Bone marrow (tissue), 2 donors: ENCODE data around the gene GNE.
A peak's percentile ranks its signal among the peaks of the same experiment; 100 is the strongest.
"Not testable (repeated sequence)": the region's sequence is repeated elsewhere in the genome, so short reads cannot be mapped to it uniquely, and the experiment has no call there.

Experiments used
- DNase-seq, 2 donors: peaks; one replicate each; lab custom pipeline; 2025; lab: John Stamatoyannopoulos, UW

GNE gene

DNA sequence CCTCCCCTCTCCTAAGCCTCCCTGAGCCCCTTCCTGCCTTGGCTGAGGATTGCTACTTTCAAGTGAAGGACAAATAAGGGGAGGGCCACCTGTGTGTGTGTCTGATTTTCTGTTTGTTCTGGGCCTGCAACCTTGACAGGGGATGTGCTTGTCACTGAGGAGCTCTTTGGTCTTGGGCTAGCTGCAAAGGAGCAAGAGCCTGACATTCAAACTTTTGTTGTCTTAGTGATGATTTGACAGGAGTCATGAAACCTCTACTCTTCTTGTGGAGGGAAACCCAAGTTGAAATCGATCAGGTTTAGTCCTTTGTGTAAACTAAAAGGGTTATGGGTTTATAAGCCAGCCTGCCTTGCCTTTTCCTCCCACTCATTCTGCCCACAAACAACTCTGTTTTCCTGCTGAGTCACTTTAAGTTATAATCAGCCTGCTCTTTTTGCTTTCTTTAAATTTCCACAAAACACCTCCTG is 50.7 kb downstream of the GNE start:
- no peak for DNase-seq

DNA sequence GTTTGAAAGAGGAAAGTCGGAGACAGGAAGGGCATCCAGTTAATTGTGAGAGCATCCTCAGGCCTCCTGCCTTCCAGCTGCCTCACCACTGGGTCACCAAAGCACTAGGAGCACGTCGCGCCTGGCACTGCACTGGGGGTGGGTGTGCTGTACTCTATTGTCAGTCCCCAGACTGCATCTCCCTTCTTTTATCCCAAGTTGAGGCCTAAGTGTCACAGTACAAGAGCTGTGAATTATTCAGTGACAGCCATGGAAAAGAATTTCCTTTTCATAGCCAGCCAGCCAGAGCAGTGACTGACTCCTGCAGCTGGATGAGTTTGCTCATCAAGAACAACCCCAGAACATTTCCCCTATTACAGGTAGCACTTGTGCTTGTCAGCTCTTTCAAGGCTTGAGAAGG is 51.2 kb downstream of the GNE start:
- DNase-seq: no peak

DNA sequence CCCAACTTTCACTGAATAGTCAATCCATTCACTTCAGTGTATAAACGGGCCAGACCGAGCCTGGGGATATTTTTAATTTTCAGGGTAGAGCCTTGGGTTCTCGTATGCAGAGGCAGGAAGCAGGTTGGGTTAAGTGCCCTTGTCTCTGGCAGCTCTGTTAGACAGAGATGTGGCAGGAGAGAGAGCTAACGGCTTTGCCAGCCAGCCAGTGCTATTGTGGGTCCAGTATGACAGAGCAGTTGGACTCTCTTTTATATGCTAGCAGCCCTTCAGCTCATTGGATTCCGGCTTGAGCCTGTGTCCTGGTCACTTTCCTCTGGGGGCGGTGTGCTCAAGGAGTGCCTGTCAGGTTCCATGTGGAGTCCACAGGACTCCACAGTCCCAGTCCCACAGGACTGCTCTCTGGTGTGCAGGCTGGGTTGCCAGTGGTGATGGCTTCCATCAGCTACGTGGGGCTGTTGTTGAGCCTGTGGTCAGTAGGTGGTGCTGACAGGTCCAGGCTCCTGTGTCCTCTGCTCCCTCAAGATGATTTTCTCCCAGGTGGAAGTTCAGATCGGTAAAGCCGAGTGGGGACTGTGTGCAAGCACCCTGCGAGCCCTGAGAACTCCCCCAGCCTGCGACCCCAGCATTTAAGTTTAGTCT is 53.2 kb downstream of the GNE start:
- no peak for DNase-seq

DNA sequence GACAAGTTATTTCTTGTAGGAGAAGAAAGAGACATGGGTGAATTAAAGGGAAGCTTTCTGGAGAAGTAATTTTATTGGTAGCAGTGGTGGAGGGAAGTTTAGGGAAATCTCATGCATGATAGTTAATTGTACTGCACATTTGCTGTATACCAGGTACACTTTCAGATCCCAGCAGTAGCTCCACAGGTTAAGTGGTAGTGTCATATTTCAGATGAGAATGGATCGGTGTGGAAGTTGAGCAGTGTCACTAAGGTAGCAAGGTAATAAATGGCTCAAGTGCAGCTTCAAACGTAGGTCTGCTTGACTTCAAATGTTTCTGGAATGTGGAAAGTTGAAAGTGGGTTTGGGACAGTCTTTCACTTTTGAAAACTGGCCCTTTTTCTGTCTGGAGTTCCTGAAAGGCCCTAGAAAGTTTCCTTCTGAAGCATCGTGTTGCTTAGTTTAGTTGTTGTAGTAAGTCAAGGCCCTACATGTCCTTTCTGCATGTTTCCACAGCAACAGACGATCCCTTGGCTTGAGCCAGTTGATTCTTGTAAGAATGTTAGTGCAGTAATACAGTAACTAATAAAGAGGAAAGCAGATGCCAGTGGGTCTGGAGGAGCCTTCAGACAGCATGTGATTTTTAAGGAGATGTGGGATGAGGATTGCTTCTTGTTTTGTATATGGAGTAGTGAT is 63.8 kb downstream of the GNE start:
- no peak for DNase-seq

DNA sequence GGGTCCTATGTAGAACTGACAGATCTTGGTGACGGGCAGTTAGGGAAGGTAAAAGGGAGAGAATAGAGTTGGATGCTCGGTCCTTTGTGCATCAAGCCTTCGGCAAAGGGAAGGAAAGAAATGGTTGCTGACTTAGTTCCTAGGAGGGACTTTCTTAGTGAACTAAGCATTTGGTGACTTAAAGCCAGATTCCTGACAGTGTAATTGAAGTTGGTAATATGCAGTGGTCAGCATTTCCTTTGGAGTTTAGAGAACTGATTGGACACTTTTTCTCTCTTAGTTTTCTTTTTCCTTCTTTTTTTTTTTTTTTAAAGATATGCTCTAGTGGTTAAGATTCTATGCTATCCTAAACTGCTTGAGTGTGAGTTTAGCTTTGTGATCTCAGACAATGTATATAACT is 65.2 kb downstream of the GNE start:
- no peak for DNase-seq

DNA sequence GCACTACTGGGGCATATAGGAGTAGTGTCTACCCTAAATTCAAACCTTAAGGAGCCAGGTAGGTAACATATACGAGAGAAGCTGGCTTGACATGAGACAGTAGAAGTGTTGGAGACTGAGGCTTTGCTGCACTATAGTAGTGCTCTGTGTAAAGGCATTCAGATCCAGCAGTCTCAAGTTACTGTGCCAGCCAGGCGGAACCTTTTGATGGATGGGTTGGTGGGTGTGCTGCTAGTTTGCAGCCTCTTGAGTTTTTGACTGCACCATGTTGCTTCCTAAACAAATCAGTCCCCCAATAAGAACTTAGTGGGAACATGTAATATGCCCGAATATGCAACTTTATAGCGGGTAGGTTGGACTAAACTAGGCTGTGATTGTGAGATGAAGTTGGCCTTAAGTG is 66.1 kb downstream of the GNE start:
- DNase-seq: no peak

DNA sequence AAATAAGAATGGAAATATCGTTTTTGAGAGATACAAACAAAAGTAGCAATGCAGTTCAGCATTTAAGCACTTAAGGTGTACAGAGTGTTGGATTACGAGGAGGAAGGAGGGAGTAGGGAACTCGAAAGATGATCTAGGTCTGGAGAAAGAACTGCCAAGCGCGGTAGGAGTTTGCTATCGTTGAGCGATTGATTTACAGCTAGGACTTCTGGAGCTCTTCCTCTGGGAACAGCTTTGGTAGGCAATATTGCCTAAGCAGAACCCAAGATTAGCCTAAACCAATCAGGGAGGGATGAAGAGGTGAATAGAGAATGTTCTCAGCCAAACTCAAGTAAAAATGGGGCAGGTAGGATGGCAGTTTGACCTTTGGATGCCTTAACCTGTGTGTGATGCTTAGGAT is 66.6 kb downstream of the GNE start:
- no peak for DNase-seq

DNA sequence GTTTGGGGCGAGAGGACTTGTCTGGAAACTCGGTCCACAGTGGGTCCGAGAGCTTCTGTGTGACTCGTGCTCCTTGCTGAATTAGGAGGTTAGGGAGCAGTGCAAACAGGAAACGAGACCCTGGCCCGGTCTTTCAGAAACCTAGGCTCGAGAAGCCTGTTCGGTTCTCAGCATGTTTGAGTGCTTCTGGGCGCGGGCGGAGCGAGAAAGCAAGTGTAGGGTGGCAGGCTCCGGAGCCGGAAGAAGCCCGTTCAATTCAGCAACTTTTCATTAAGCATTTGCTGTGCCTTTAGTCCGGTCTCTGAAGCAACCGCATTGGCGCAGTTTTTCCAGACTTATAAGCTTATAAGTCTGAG is 67.0 kb downstream of the GNE start:
- peak in 1 of 2 donors; percentile 59 for DNase-seq

DNA sequence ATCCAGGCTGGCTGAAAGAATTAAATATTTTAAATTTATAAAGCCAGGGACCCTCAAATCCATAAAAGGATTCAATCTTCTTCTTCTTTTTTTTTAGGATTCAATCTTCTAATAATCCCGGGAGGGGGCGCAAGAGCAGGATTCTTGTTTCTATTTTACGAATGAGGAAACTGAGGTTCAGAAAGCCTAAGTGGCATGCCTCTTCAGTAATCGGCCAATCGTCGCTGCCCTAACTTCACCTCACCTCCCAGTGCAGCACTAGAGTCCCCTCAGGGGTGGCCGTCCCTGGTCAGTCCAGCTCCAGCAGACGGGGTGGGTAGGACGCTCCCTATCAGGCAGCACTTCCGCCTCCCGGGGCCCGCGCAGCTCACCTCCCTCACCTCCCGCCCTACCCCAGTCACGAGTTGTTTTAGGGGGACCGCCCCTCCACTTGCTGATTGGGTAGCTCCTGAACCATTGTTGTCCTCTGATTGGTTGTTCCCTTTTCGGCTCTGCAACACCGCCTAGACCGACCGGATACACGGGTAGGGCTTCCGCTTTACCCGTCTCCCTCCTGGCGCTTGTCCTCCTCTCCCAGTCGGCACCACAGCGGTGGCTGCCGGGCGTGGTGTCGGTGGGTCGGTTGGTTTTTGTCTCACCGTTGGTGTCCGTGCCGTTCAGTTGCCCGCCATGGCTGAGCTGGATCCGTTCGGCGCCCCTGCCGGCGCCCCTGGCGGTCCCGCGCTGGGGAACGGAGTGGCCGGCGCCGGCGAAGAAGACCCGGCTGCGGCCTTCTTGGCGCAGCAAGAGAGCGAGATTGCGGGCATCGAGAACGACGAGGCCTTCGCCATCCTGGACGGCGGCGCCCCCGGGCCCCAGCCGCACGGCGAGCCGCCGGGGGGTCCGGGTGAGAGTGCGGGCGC is 67.6 kb downstream of the GNE start, which contains the start of gene CLTA:
Gene CLTA, plus strand, starts transcription at position 534 of the 902 bp plus-strand sequence. Its CDS starts 136 bp downstream, at position 670.
- DNase-seq: peak; percentile 94 to 99

DNA sequence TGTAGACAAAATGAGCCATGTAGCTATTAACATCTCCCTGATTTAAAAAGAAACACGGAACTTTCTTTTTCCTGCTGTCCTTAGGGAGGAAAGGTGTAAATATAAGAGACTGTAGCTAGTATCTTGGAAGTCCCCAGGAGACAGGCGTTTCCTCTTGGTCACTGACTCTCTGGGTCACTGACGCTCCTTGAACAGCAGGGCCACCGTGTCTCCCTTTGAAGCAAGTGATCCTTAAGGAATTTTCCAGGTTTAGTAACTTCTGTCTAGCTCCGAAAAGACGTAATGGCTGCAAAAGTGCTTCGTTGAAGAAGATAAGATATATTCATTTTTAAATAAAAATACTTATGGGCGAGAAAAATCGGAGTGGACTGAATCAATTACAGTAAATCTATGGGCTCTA is 68.3 kb downstream of the GNE start:
- no peak for DNase-seq

DNA sequence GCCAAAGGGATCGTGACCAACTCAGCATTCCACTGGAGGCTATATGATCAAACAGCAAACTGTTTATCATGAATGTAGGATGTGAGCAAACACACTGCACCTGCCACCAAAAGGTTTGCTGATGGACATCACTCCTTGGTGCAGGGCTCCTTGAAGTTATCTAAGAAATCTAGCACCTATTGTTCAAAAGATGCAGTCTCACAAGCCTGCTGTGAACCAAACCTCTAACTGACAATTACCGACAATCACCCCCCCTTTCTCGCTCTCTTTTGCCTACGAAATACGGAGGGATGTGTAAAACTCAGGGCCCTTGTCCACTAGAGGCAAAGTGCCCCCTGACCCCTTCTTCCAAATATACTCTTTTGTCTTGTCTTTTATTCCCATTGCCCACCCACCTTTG is 70.0 kb downstream of the GNE start:
- no peak for DNase-seq

DNA sequence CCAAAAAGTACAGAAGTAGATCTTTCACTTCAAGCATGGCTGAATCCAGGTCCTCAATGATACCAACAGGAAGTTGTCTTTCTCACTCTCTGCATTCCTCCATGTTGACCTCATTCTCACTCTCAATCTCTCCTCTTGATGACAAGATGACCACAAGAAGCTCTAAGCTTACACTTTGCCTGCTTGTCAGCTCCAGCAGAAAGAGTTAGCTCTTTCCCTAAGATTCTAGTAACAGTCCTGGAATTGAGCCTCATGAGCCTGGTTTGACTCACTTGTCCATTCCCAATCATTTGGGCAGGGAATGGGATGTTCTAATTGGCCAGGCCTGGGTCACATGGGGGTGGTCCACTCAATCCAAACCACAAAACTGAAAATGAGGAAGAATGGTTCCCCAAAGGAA is 70.8 kb downstream of the GNE start:
- DNase-seq: no peak

DNA sequence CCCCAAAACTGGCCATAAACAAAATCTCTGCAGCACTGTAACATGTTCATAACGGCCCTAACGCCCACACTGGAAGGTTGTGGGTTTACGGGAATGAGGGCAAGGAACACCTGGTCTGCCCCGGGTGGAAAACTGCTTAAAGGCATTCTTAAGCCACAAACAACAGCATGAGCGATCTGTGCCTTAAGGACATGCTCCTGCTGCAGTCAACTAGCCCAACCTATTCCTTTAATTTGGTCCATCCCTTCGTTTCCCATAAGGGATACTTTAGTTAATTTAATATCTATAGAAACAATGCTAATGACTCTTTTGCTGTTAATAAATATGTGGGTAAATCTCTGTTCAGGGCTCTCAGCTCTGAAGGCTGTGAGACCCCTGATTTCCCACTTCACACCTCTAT is 78.0 kb downstream of the GNE start:
- DNase-seq: not testable (repeated sequence)

DNA sequence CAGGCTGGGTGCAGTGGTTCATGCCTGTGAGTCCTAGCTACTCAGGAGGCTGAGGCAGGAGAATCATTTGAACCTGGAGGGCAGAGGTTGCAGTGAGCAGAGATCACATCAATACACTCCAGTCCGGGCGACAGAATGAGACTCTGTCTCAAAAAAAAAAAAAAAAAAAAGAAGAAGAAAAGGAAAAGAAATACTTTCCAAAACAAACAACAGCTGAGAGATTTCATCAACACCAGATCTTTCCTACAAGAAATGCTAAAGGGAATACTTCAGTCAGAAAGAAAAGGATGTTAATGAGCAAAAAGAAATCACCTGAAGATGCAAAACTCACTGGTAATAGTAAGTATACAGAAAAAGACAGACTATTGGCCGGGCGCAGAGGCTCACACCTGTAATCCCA is 80.7 kb downstream of the GNE start:
- DNase-seq: no peak

DNA sequence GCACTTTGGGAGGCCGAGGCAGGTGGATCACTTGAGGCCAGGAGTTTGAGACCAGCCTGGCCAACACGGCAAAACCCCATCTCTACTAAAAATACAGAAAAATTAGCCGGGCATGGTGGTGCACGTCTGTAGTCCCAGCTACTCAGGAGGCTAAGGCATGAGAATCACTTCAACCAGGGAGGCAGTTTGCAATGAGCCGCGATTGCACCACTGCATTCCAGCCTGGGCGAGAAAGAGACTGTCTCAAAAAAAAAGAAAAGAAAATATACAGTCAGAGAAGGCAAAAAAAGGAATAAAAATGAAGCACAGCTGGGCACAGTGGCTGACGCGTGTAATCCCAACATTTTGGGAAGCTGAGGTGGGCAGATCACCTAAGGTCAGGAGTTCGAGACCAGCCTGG is 81.8 kb downstream of the GNE start:
- DNase-seq: not testable (repeated sequence)

DNA sequence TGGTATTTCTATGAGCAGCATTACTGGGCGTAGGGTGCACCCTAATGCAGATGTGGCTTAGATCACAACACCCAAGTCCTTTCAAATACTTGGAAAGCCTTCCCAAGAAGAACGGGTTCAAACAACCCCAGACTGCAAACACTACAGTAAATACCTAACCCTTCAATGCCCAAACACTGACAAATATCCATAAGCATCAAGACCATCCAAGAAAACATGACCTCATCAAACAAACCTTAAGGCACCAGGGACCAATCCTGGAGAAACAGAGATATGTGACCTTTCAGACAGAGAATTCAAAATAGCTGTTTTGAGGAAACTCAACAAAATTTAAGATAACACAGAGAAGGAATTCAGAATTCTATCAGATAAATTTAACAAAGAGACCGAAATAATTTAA is 83.0 kb downstream of the GNE start:
- DNase-seq: not testable (repeated sequence)

DNA sequence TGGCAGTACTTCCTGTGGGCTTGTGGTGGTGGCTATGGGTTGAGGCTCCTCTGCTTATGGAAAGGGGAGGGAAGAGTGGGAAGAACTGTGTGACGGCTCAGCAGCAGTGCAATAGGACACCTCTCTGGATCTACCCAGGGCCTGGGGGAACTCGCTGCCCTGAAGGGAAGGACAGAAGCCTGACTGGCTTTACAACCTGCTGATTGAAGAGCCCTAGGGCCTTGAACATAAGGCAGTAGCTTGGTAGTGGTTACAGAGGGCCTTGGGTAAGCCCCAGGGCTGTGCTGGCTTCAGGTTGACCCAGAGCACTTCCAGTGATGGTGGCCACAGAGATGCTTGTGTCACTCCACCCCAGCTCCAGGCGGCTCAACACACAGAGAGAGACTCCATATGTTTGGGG is 83.5 kb downstream of the GNE start:
- DNase-seq: no peak

DNA sequence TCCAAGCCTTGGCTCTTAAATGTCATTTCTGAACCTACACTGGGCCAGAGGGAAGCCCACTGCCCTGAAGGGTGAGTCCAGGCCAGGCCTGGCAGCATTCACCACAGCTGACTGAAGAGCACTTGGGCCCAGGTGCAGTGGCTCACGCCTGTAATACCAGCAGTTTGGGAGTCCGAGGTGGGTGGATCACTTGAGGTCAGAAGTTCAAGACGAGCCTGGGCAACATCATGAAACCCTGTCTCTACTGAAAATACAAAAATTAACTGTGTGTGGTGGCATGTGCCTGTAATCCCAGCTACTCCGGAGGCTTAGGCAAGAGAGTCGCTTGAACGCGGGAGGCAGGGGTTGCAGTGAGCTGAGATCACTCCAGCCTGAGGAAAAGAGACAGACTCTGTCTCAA is 84.0 kb downstream of the GNE start:
- no peak for DNase-seq

DNA sequence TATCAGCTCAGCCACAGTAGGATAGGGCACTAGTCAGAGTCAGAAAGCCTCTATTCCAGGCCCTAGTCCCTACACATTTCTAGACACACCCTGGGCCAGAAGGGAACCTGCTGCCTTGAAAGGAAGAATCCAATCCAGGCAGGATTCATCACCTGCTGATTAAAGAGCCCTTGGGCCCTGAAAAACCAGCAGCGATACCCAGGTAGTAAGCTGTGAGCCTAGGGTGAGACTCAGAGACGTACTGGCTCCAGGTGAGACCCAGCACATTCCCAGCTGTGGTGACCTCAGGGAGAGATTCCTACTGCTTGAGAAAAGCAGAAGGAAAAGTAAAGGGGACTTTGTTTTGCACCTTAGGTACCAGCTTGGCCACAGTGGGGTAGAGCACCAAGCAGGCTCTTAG is 84.4 kb downstream of the GNE start:
- DNase-seq: no peak

DNA sequence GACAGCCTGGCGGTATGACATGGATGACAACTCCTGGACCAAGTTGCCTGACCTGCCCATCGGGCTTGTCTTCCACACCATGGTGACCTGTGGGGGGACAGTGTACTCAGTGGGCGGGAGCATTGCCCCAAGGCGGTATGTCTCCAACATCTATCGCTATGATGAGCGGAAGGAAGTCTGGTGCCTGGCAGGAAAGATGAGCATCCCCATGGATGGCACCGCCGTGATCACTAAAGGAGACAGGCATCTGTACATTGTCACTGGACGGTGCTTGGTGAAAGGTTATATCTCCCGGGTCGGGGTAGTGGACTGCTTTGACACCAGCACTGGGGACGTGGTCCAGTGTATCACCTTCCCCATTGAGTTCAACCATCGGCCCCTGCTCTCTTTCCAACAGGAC is 87.7 kb downstream of the GNE start:
- DNase-seq: no peak

DNA sequence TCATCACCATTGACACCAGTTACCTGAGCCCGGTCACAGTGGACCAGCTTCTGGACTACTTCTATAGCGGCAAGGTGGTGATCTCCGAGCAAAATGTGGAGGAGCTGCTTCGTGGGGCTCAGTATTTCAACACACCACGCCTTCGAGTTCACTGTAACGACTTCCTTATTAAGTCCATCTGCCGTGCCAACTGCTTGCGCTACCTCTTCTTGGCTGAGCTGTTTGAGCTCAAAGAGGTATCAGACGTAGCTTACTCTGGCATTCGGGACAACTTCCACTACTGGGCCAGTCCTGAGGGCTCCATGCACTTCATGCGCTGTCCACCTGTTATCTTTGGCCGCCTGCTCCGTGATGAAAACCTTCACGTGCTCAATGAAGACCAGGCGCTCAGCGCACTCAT is 88.5 kb downstream of the GNE start:
- DNase-seq: no peak

DNA sequence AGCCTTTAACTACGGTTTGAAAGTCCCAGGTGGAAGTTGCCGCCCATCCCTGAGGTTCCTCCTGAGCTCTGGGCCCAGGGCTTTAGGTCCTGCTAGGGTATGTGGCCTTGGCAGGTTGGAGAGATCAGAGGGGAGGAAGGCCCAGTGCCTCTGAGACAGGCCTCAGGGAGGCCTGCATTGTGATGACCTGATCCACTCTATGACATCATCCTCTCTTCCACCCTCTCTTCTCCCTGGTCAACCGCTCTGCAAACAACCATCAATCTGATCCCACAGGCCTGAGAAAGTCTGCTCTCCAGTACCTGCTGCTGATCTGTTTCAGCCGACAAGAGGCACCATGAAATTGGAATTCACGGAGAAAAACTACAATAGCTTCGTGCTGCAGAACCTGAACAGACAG is 89.1 kb downstream of the GNE start, which contains the start of gene CCIN:
Gene CCIN, plus strand, starts transcription at position 223 of the 400 bp plus-strand sequence. Its CDS starts 115 bp downstream, at position 338.
- no peak for DNase-seq
